AG20443 (cell line): ENCODE measurements around the gene MCRIP2.
"Not testable (repeated sequence)": the region's sequence is repeated elsewhere in the genome, so short reads cannot be mapped to it uniquely, and the experiment has no call there.

Experiments
- DNase-seq: peaks from one replicate; pipeline ENCODE4 v3.0.0; 2012; ENCODE audit warnings: low spot score, mixed read lengths

MCRIP2 gene

GRCh38 chr16:641326-642188, at the start of gene MCRIP2:
TSS of gene MCRIP2 (plus strand) at chr16:641828. CDS start at chr16:641992, 164 bp downstream.
- DNase-seq, result peak; percentile 93

DNA sequence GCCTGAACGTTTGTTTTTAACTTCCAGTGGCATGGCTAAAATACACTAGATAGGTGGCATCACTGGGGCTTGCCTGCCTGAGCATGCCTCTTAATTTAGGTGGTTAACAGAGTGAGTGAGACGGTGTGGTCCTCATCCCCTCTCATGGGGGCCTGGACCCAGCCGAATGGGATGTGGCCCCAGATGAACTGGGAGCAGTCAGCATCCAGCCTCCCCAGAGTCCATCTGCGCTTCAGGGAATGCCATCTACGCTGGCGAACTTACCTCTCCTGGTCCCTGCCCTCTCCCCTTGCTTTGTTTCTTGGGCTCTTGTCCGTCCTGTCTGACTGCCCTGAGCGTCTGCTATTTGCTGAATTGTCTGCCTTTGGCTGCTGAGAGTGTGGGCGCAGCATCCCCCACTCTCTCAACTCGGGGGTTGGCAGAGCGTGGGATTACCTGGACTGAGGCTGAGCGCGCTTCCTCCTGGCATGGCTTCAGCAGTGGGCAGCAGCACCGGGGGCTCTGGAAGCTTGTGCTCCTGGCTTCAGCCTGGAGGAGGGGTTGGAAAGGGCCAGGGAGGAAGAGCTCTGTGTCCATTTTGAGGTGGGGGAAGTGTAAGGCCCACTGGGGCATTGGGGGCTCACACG, 49.6 kb upstream of the MCRIP2 start:
- no peak for DNase-seq

GRCh38 chr16:592518-593306, 48.9 kb upstream of the MCRIP2 start:
- DNase-seq, result no peak

DNA sequence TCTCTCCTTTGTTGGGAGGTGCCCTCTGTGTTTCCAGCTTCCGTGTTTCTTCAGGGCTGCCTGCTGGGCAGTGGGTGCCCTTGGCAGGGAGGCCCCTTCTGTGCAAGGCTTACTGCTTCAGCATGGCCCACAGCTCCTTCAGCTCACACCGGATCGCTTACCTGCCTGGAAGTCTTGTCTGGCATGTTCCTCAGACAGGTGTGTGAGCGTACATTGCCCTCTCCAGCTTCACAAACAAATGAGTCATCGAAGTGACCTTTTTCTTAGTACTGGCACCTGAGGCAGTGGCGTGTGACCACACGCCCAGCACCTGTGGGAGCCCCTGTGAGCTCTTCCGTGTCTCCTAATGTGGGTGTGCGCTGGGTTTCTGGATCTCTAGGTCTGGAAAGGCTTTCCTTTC, 48.2 kb upstream of the MCRIP2 start:
- DNase-seq, result no peak

DNA sequence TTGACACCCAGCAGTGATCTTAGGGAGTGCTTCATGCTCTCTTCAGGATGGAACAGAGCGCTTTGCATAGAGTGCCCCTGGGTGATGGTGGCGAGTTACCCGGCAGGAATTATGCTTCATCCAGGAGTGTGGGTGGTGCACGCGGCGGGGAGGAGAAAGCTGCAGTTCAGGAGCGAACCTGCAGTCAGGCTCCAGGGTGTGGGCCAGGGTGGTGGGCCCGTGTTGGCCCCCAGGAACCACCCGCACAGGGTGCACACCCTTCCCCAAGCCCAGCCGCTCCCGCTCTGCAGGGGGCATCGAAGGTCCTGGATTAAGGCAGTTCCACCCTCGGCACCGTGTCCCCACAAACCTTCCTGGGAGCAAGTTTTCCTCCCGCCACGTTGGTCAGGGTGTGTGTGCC, 47.8 kb upstream of the MCRIP2 start:
- DNase-seq, result no peak

DNA sequence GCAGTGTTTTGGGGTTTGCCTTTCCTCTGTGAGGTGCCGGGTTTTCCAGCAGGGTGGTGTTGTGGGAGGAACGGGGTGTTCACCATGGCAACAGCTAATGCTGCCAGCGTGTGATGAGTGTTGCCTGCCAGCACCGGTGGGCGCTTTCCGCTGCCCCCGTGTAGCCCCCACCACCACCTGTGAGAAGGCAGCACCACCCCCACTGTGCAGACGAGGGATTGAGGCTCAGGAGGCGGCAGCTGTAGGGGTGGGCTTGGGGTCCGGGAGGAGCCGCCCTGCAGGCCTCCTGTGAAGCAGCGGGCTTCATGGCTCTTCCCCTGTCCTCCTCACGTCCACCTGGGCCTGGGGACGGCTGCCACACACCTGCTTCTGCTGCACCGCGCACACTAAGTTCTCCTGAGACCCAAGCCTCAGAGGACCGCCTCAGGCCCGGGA, 46.5 kb upstream of the MCRIP2 start:
- DNase-seq, result no peak

GRCh38 chr16:595942-596735, 45.5 kb upstream of the MCRIP2 start:
- no peak for DNase-seq

GRCh38 chr16:596736-597060, 44.9 kb upstream of the MCRIP2 start:
- DNase-seq, result no peak

DNA sequence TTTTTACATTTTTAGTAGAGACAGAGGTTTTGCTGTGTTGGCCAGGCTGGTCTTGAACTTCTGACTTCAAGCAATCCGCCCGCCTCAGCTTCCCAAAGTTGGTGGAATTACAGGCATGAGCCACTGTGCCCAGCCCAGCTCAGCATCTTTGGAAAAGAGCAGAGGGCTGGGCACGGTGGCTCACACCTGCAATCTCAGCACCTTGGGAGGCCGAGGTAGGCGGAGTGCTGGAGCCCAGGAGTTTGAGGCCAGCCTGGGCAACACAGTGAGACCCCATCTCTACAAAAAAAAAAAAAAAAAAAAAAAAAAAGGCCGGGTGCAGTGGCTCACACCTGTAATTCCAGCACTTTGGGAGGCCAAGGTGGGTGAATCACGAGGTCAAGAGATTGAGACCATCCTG, 44.0 kb upstream of the MCRIP2 start:
- DNase-seq, result not testable (repeated sequence)

- DNase-seq, result no peak
Observed at GRCh38 chr16:598823-599739, 42.5 kb upstream of the MCRIP2 start.

- DNase-seq, result no peak
Observed at GRCh38 chr16:600781-601180, 40.8 kb upstream of the MCRIP2 start.

GRCh38 chr16:603933-604332, 37.7 kb upstream of the MCRIP2 start:
- DNase-seq, result no peak

GRCh38 chr16:606656-607307, 34.8 kb upstream of the MCRIP2 start:
- DNase-seq, result no peak

- DNase-seq, result no peak
Observed at GRCh38 chr16:608019-608418, 33.6 kb upstream of the MCRIP2 start.

- no peak for DNase-seq
Observed at GRCh38 chr16:609316-609715, 32.3 kb upstream of the MCRIP2 start.

DNA sequence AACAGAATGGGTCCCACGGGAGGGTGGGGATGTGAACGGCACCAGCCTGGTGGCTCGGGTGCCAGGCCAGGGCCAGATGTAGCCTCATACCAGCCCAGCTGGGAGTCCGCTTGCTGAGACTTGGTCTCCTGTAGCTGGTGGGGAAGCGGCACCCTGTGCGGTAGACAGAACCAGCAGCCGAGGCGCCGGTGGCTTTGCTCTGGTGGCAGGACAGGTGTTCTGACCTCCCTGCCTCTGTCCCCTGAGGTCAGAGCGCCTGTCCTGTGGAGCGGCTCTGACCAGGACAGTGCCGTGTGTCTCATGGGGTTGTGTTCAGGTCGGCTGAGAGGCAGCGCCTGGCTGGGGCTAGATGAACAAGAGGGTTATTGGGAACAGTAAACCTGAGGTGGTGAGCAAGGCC, 31.6 kb upstream of the MCRIP2 start:
- DNase-seq, result no peak

DNA sequence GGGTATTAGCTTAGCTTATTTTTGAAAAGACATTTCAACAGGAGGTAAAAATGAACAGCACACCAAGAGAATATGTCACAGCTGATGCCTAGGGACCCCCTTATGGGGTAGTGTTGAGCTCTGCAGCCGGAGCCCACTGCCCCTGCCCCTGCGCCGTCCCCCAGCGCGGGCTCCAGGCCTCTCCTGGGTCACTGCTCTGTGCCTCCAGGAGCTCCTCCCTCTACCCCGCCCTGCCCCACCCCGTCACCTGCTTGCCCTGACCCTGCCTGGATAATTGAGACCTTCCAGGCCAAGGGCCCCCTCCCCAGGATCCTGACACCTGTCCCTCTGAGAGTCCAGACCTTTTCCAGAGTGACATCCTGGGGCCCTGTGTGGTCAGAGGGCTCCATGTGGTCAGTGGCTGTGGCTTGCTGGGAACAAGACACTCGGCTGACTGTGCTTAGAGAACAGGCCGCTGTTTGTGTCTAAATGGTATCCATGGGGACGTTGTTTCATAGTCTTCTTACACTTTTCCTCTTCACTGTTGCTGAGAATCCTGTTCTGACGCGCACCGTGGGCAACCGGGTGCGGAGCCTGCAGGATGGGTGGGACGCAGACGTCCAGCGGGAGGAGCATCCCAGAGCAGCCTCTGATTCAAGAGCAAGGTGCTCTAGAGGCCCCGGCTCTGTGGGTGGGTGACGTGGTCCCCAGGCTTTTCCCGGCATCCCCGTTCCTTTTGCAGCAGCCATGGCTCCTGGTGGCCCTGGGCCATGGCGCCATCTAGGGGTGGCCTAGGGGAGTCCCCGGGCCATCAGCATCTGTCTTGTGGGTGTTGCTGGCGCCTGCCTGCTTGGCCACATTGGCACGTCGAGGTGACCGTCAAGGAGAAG, 30.9 kb upstream of the MCRIP2 start:
- DNase-seq, result peak; percentile 68

DNA sequence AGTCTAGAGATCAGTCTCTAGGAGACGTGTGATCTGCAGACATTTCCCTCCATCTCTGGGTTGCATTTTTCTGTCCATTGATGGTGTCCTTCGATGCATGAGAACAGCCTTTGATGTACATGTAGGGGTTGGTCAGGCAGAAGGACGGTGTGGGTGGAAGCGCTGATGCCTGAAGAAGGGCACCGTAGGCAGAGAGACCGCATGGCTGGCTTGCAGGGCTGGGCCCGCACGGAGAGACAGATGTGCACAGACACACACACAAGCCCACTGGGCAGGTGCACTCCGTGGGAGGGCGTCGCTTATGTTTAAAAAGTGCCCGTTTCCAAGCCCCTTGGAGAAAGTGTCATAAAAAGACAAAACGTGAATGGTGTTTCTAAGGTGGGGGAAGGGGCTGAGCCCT, 26.5 kb upstream of the MCRIP2 start:
- DNase-seq, result no peak
